HCT116 (cell line): ENCODE data around the gene NKRF. TPM values are rescaled to one million over a fixed set of nuclear protein-coding genes. Genes with fewer than 3 reads are reported as not detected.

Experiments used
- ATAC-seq: fragments of 200-7000 bp; cut with Tn5 transposase; 2 replicates; pipeline ENCODE4 v1.9.1; 2020; ENCODE audit warnings: mild to moderate bottlenecking, moderate library complexity
- BruUV-seq: library from RNA; stranded (reverse); fragments of 400-500 nt; replicated peaks from 2 replicates; lab custom pipeline; 2021; lab: Mats Ljungman, UMichigan
- CTCF ChIA-PET: fragments of 300-600 bp; sonication (Branson Sonifier 250); formaldehyde crosslinking; loops from one replicate; lab custom pipeline; 2021; ENCODE audit warnings: antibody characterized with exemption; lab: Charles Lee
- POLR2A ChIA-PET: fragments of 300-600, 350-600 bp; sonication (Branson Sonifier 250); formaldehyde crosslinking; loops from one replicate; lab custom pipeline; 2021; ENCODE audit warnings: antibody characterized with exemption; lab: Charles Lee
- RAD21 ChIA-PET, 2 experiments: fragments of 300-600 bp; sonication (Branson Sonifier 250); formaldehyde crosslinking; loops; one replicate each; lab custom pipeline; 2023; ENCODE audit warnings: low total read pairs in 2 of 2; ENCODE audit not compliant: uncharacterized antibody in 2 of 2, unreplicated experiment in 2 of 2, low non-redundant PET in 1 of 2; lab: Charles Lee
- DNase-seq: peaks from one replicate; pipeline ENCODE4 v3.0.0-alpha.2; 2010; ENCODE audit warnings: low read depth, low spot score
- H2AFZ ChIP-seq: fragments of 200-600 bp; shearing (Covaris generic), sonication (generic); 2 replicates; pipeline ENCODE4 v1.6.1; 2017; ENCODE audit warnings: low read depth, mixed run types, mixed read lengths, antibody characterized with exemption, low read length; ENCODE audit not compliant: poor library complexity, severe bottlenecking
- H3K27ac ChIP-seq: 2 replicates; pipeline ENCODE4 v1.5.1; 2012; ENCODE audit warnings: low read depth, low read length
- H3K27me3 ChIP-seq: fragments of 200-600 bp; sonication (generic); 2 replicates; pipeline ENCODE4 v1.6.1; 2016; ENCODE audit warnings: mixed run types, low read length, mixed read lengths; ENCODE audit not compliant: insufficient read depth
- H3K36me3 ChIP-seq, 2 experiments: fragments of 200-500 bp in 1 of 2; fragments of 200-600 bp in 1 of 2; sonication (Bioruptor generic) in 1 of 2; sonication (generic) in 1 of 2; 2 replicates each; pipeline versions ENCODE4 v1.5.1 to v1.6.1; 2014 to 2016; ENCODE audit warnings: low read length in 2 of 2, inconsistent platforms in 1 of 2, mixed read lengths in 1 of 2, mixed run types in 1 of 2; ENCODE audit not compliant: insufficient read depth in 2 of 2, control insufficient read depth in 1 of 2
- H3K4me1 ChIP-seq, 2 experiments: fragments of 200-600 bp in 1 of 2; sonication (generic) in 1 of 2; 2 replicates each; pipeline versions ENCODE4 v1.5.1 to v1.6.1; 2012 to 2017; ENCODE audit warnings: low read length in 2 of 2, inconsistent platforms in 1 of 2, mild to moderate bottlenecking in 1 of 2, mixed read lengths in 1 of 2, mixed run types in 1 of 2, moderate library complexity in 1 of 2; ENCODE audit not compliant: insufficient read depth in 2 of 2, control insufficient read depth in 1 of 2
- H3K4me2 ChIP-seq: fragments of 200-600 bp; sonication (generic); 2 replicates; pipeline ENCODE4 v1.6.1; 2017; ENCODE audit warnings: mixed run types, low read length, mixed read lengths
- H3K4me3 ChIP-seq, 2 experiments: fragments of 200-600 bp in 1 of 2; sonication (generic) in 1 of 2; replicated peaks in 1 of 2; 2 replicates each; pipeline ENCODE4 v1.5.1; 2011 to 2016; ENCODE audit warnings: low read length in 2 of 2, control low read depth in 1 of 2, low read depth in 1 of 2, mild to moderate bottlenecking in 1 of 2, mixed read lengths in 1 of 2, mixed run types in 1 of 2
- H3K79me2 ChIP-seq: fragments of 200-600 bp; sonication (generic); 2 replicates; pipeline ENCODE4 v1.6.1; 2017; ENCODE audit warnings: mild to moderate bottlenecking, mixed run types, low read length, moderate library complexity, mixed read lengths; ENCODE audit not compliant: insufficient read depth
- H3K9ac ChIP-seq: fragments of 200-600 bp; sonication (generic); 2 replicates; pipeline ENCODE4 v1.6.1; 2016; ENCODE audit warnings: low read length, mixed read lengths
- H3K9me2 ChIP-seq: fragments of 200-600 bp; sonication (generic), shearing (Covaris generic); 2 replicates; pipeline ENCODE4 v1.6.1; 2017; ENCODE audit warnings: mixed run types, mild to moderate bottlenecking, moderate library complexity; ENCODE audit not compliant: insufficient read depth
- H3K9me3 ChIP-seq, 2 experiments: fragments of 200-500 bp in 1 of 2; fragments of 200-600 bp in 1 of 2; sonication (Bioruptor generic) in 1 of 2; sonication (generic) in 1 of 2; 2 replicates each; pipeline ENCODE4 v1.6.1; 2014 to 2017; ENCODE audit warnings: low read length in 2 of 2, mixed read lengths in 2 of 2, inconsistent platforms in 1 of 2, low read depth in 1 of 2, mild to moderate bottlenecking in 1 of 2, mixed run types in 1 of 2, moderate library complexity in 1 of 2; ENCODE audit not compliant: control insufficient read depth in 1 of 2, insufficient read depth in 1 of 2
- H4K20me1 ChIP-seq: fragments of 200-600 bp; sonication (generic), shearing (Covaris generic); 2 replicates; pipeline ENCODE4 v1.6.1; 2017; ENCODE audit warnings: mixed run types, mild to moderate bottlenecking, moderate library complexity; ENCODE audit not compliant: insufficient read depth
- CBX3 ChIP-seq: IDR thresholded peaks from 2 replicates; pipeline ENCODE4 v1.6.1; 2012; ENCODE audit warnings: low read depth
- EGR1 ChIP-seq: IDR thresholded peaks from 2 replicates; pipeline ENCODE4 v1.6.1; 2012; ENCODE audit warnings: low read depth
- ELF1 ChIP-seq: IDR thresholded peaks from 2 replicates; pipeline ENCODE4 v1.6.1; 2012; ENCODE audit warnings: low read depth, borderline replicate concordance
- EZH2 ChIP-seq: fragments of 200-600 bp; sonication (generic); IDR thresholded peaks from 2 replicates; pipeline ENCODE4 v1.6.1; 2017; ENCODE audit warnings: antibody characterized with exemption, mixed run types
- EZH2phosphoT487 ChIP-seq: fragments of 200-600 bp; IDR thresholded peaks from 2 replicates; pipeline ENCODE4 v1.6.1; 2018; ENCODE audit warnings: antibody characterized with exemption, borderline replicate concordance
- JUND ChIP-seq: IDR thresholded peaks from 2 replicates; pipeline ENCODE4 v1.6.1; 2012
- POLR2A ChIP-seq: IDR thresholded peaks from 2 replicates; pipeline ENCODE4 v1.7.0; 2011; ENCODE audit warnings: borderline replicate concordance; ENCODE audit not compliant: insufficient read depth, insufficient read length; ENCODE audit errors: extremely low read depth
- POLR2AphosphoS5 ChIP-seq: IDR thresholded peaks from 2 replicates; pipeline ENCODE4 v1.6.1; 2011; ENCODE audit warnings: mild to moderate bottlenecking, low read depth, low read length, moderate library complexity
- RAD21 ChIP-seq: IDR thresholded peaks from 2 replicates; pipeline ENCODE4 v1.6.1; 2012; ENCODE audit warnings: low read depth, mild to moderate bottlenecking
- SP1 ChIP-seq: IDR thresholded peaks from 2 replicates; pipeline ENCODE4 v1.6.1; 2012; ENCODE audit warnings: low read depth
- ZNF274 ChIP-seq: fragments of 200-500 bp; sonication (Bioruptor generic); IDR thresholded peaks from 2 replicates; pipeline ENCODE4 v1.6.1; 2014; ENCODE audit warnings: mild to moderate bottlenecking, low read depth, low read length, inconsistent platforms
- intact Hi-C: fragments of 100-400 bp; cut with micrococcal nuclease; formaldehyde crosslinking; loops from 2 replicates; pipeline ENCODE4 v1.10.0; 2022
- total RNA-seq: library from RNA; stranded (reverse); gene quantifications from one replicate; pipeline ENCODE4 v1.2.1, GENCODE V29; 2021; ENCODE audit not compliant: unreplicated experiment
- TF ChIP-seq, protein P1 (sequence below), 3 experiments: fragments of 200-600 bp in 1 of 3; sonication (generic) in 1 of 3; IDR thresholded peaks in 2 of 3; conservative IDR thresholded peaks in 1 of 3; 2 replicates each; pipeline ENCODE4 v1.5.1; 2012 to 2017; ENCODE audit warnings: low read depth in 2 of 3, low read length in 2 of 3, antibody characterized with exemption in 1 of 3, borderline replicate concordance in 1 of 3, control low read depth in 1 of 3, mild to moderate bottlenecking in 1 of 3, mixed read lengths in 1 of 3, mixed run types in 1 of 3, moderate library complexity in 1 of 3; ENCODE audit not compliant: insufficient read depth in 1 of 3
- TF ChIP-seq, protein P2 (sequence below): IDR thresholded peaks from 2 replicates; pipeline ENCODE4 v1.6.1; 2012
- TF ChIP-seq, protein P3 (sequence below): IDR thresholded peaks from 2 replicates; pipeline ENCODE4 v1.6.1; 2011; ENCODE audit warnings: mild to moderate bottlenecking, low read length, moderate library complexity; ENCODE audit not compliant: insufficient replicate concordance; ENCODE audit errors: extremely low read depth

NKRF gene
- total RNA-seq, 1 experiment from 2014 or later, result 22.8 TPM

DNA sequence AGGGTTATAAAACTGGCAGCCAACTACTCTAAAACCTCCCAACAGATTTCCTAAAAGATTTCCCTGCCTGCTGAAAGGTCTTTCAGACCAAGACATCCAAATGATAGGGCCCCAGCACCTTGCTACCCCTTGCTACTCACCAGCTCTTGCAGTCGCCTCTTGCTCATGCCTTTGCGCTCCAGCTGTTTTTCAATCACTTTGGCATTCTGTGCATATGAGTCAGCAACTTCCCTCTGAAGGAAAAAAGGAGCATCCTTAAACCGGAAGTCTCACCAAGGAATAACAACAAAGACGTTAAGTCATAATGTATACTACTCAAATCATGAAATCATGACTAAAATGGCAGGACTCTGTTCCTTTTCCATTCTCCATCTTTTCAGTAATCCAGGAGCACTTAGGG, 65.0 kb downstream of the NKRF start:
- RAD21 ChIA-PET, result no interaction called here
- Histone ChIP-seq H3K9me3 (no peaks in the 10 kb centered on the region), H3K9ac (no peak overlapping the region), H3K79me2 (no peaks in the 10 kb centered on the region), H3K4me3 (no peak overlapping the region), H3K4me1 (peaks cover 0 to 2% of the 10 kb centered on the region in 2 experiments; a peak in 2 of 4 replicates), H2AFZ (no peak overlapping the region), H4K20me1 (no peaks in the 10 kb centered on the region), H3K27ac (no peak overlapping the region), H3K27me3 (no peaks in the 10 kb centered on the region), H3K4me2 (0 out of 2 replicates have a peak overlapping the region, but pooled peaks have one; percentile 3), H3K9me2 (no peaks in the 10 kb centered on the region), H3K36me3 (no peaks in the 10 kb centered on the region)
- intact Hi-C loops, result no loop called here
- DNase-seq (no peak), ATAC-seq (no peak)
- CTCF ChIA-PET, result no interaction called here
- POLR2A ChIA-PET, result no interaction called here
- BruUV-seq, result no TSS peak
- TF ChIP-seq EGR1 (no peak), POLR2A (no peak), EZH2phosphoT487 (no peak), EZH2 (no peak), ELF1 (no peak), ZNF274 (no peak), JUND (no peak), SP1 (no peak), CBX3 (no peak), RAD21 (no peak), POLR2AphosphoS5 (no peak)
- TF ChIP-seq, protein P1, sequence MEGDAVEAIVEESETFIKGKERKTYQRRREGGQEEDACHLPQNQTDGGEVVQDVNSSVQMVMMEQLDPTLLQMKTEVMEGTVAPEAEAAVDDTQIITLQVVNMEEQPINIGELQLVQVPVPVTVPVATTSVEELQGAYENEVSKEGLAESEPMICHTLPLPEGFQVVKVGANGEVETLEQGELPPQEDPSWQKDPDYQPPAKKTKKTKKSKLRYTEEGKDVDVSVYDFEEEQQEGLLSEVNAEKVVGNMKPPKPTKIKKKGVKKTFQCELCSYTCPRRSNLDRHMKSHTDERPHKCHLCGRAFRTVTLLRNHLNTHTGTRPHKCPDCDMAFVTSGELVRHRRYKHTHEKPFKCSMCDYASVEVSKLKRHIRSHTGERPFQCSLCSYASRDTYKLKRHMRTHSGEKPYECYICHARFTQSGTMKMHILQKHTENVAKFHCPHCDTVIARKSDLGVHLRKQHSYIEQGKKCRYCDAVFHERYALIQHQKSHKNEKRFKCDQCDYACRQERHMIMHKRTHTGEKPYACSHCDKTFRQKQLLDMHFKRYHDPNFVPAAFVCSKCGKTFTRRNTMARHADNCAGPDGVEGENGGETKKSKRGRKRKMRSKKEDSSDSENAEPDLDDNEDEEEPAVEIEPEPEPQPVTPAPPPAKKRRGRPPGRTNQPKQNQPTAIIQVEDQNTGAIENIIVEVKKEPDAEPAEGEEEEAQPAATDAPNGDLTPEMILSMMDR (IDR thresholded peaks at IDR 0.05 in 2 of 3, conservative IDR thresholded peaks at IDR 0.05 in 1 of 3; ENCODE audit: borderline replicate concordance in 1 of 3, insufficient read depth in 1 of 3, low read depth in 2 of 3, low read length in 2 of 3), result no peak
- TF ChIP-seq, protein P2, sequence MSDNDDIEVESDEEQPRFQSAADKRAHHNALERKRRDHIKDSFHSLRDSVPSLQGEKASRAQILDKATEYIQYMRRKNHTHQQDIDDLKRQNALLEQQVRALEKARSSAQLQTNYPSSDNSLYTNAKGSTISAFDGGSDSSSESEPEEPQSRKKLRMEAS, result no peak
- TF ChIP-seq, protein P3, sequence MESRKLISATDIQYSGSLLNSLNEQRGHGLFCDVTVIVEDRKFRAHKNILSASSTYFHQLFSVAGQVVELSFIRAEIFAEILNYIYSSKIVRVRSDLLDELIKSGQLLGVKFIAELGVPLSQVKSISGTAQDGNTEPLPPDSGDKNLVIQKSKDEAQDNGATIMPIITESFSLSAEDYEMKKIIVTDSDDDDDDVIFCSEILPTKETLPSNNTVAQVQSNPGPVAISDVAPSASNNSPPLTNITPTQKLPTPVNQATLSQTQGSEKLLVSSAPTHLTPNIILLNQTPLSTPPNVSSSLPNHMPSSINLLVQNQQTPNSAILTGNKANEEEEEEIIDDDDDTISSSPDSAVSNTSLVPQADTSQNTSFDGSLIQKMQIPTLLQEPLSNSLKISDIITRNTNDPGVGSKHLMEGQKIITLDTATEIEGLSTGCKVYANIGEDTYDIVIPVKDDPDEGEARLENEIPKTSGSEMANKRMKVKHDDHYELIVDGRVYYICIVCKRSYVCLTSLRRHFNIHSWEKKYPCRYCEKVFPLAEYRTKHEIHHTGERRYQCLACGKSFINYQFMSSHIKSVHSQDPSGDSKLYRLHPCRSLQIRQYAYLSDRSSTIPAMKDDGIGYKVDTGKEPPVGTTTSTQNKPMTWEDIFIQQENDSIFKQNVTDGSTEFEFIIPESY, result no peak
